Spleen (tissue), 11 donors: ENCODE results near the gene MAGI2. TPM values are rescaled to one million over a fixed set of nuclear protein-coding genes. Genes with fewer than 3 reads are reported as not detected.

Experiments used
- DNase-seq: peaks from one replicate; pipeline ENCODE4 v3.0.0-alpha.2; 2020
- H3K27ac ChIP-seq, 8 donors: fragments of 200-600 bp; sonication (generic) in 7 of 8; 1 replicate in 4 of 8; 2 replicates in 4 of 8; pipeline versions ENCODE4 v1.5.0 to v1.8.0; 2016 to 2021; ENCODE audit warnings: inconsistent platforms in 4 of 8, mild to moderate bottlenecking in 4 of 8, moderate library complexity in 1 of 8
- H3K27me3 ChIP-seq, 7 donors: fragments of 200-600 bp; sonication (generic) in 6 of 7; replicated peaks in 1 of 7; 1 replicate in 4 of 7; 2 replicates in 3 of 7; pipeline versions ENCODE4 v1.5.0 to v1.8.0; 2016 to 2021; ENCODE audit warnings: inconsistent platforms in 3 of 7, mild to moderate bottlenecking in 1 of 7
- H3K36me3 ChIP-seq, 6 donors: fragments of 200-600 bp; sonication (generic) in 5 of 6; 1 replicate in 4 of 6; 2 replicates in 2 of 6; pipeline versions ENCODE4 v1.5.0 to v1.8.0; 2016 to 2021; ENCODE audit warnings: inconsistent platforms in 2 of 6
- H3K4me1 ChIP-seq, 6 donors: fragments of 200-600 bp; sonication (generic) in 5 of 6; 1 replicate in 3 of 6; 2 replicates in 3 of 6; pipeline versions ENCODE4 v1.5.0 to v1.8.0; 2016 to 2021; ENCODE audit warnings: inconsistent platforms in 3 of 6
- H3K4me3 ChIP-seq, 8 donors: fragments of 200-600 bp; sonication (generic) in 7 of 8; 1 replicate in 4 of 8; 2 replicates in 4 of 8; pipeline versions ENCODE4 v1.5.0 to v1.8.0; 2016 to 2021; ENCODE audit warnings: inconsistent platforms in 4 of 8, mild to moderate bottlenecking in 4 of 8, moderate library complexity in 2 of 8
- H3K9me3 ChIP-seq, 8 donors: fragments of 200-600 bp; sonication (generic) in 7 of 8; 1 replicate in 4 of 8; 2 replicates in 4 of 8; pipeline versions ENCODE4 v1.5.0 to v1.8.0; 2016 to 2021; ENCODE audit warnings: inconsistent platforms in 4 of 8
- CTCF ChIP-seq, 11 experiments: fragments of 200-600 bp in 7 of 11; fragments of 450-650 bp in 4 of 11; sonication (generic) in 4 of 11; IDR thresholded peaks in 8 of 11; conservative IDR thresholded peaks in 3 of 11; 1 replicate in 7 of 11; 2 replicates in 4 of 11; pipeline versions ENCODE4 v1.4.0 to v1.8.0; 2016 to 2021; ENCODE audit warnings: antibody characterized with exemption in 11 of 11, inconsistent platforms in 4 of 11, mild to moderate bottlenecking in 1 of 11
- POLR2A ChIP-seq, 3 donors: fragments of 450-650 bp; IDR thresholded peaks; one replicate each; pipeline ENCODE4 v1.5.1; 2017; ENCODE audit warnings: antibody characterized with exemption in 3 of 3, mild to moderate bottlenecking in 1 of 3
- POLR2AphosphoS5 ChIP-seq, 3 donors: sonication (generic); formaldehyde crosslinking; IDR thresholded peaks; one replicate each; pipeline ENCODE4 v1.5.1; 2017; ENCODE audit warnings: antibody characterized with exemption in 3 of 3
- WGBS, 5 donors: extraction: QIAGEN DNeasy Blood & Tissue Kit in 3 of 5; methylation state at CpG; one replicate each; pipeline versions ENCODE4 v1.1.5 to v1.1.7; 2013 to 2018; 5-methylcytosine and 5-hydroxymethylcytosine counted together
- intact Hi-C: fragments of 100-400 bp; cut with DNase I; formaldehyde crosslinking; loops from one replicate; pipeline ENCODE4 v1.15.0; 2023; ENCODE audit warnings: low total_unique reads
- polyA plus RNA-seq, 3 donors: library from polyadenylated mRNA; stranded (reverse); fragments of 200-250 nt; gene quantifications; one replicate each; pipeline ENCODE4 v1.2.1, GENCODE V29; 2013
- total RNA-seq, 7 donors: library from RNA; depleted of rRNA in 3 of 7; stranded (reverse); fragments of >200 nt in 3 of 7; fragmentation: NEBNext Ultra II Directional in 4 of 7; extraction: Animal tissue kit (Norgen Biotek cat#: 25700) in 4 of 7; gene quantifications; one replicate each; pipeline versions ENCODE4 v1.1.0 to v1.2.1, GENCODE V29; 2016 to 2021
- donor health status: healthy with polysubstance abuse.
- donor health status: DM: no; HTN: no; CAD: no; lungs with moderate emphysema.
- donor health status: DM: no; HTN: no; CAD: no.
- donor health status: Bipolar disorder and iron deficiency.
- donor health status: healthy.
- donor health status: DM: no; HTN: no; CAD: no.
- donor health status: DM: yes; HTN: yes; CAD: no.

The MAGI2 gene
- total and polyA plus RNA-seq, 10 donors, result 0.74 to 18.1 (median 11.1) TPM

DNA sequence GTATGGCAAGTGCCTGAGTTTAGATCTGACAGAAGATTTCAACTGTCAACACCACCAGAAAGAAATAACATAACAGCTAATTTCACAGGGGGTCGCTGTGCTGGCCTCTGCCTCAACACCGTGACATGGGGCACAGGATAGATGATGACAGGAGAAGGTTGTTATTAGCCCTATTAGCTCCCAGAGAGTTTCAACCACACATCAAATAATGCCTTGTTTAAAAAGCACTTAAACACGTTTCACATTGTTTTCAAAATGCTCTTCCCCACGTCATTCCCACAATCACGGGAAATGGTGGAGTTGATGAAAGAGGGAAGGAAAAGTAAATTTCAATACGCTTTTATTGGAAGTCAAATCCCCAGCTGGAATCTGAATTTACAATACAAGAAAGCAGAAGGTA lies 184.7 kb downstream of the MAGI2 start:
- 70 to 79% (median 71%) methylated on average over 6 of the region's 6 CpGs for WGBS, 5 donors
- TF ChIP-seq POLR2A (IDR thresholded peaks at IDR 0.05) (no peak), CTCF (IDR thresholded peaks at IDR 0.05 in 8 of 11, conservative IDR thresholded peaks at IDR 0.05 in 3 of 11) (no peak), POLR2AphosphoS5 (IDR thresholded peaks at IDR 0.05) (no peak)
- H3K27me3 ChIP-seq, result no peaks in the 10 kb centered on the region
- H3K27ac ChIP-seq, result no peak overlapping the region
- no peaks in the 10 kb centered on the region for H3K36me3 ChIP-seq
- H3K4me1 ChIP-seq, result no peaks in the 10 kb centered on the region
- H3K9me3 ChIP-seq, result no peaks in the 10 kb centered on the region
- no peak overlapping the region for H3K4me3 ChIP-seq
- intact Hi-C loops, result no loop called here
- no peak for DNase-seq

- DNase-seq, result no peak
- Histone ChIP-seq H3K4me1 (no peaks in the 10 kb centered on the region), H3K27ac (no peak overlapping the region), H3K27me3 (no peaks in the 10 kb centered on the region), H3K9me3 (no peaks in the 10 kb centered on the region), H3K36me3 (no peaks in the 10 kb centered on the region), H3K4me3 (no peak overlapping the region)
- intact Hi-C loops, result no loop called here
- TF ChIP-seq POLR2AphosphoS5 (IDR thresholded peaks at IDR 0.05) (no peak), CTCF (IDR thresholded peaks at IDR 0.05 in 8 of 11, conservative IDR thresholded peaks at IDR 0.05 in 3 of 11) (no peak), POLR2A (IDR thresholded peaks at IDR 0.05) (no peak)
- 70 to 78% (median 75%) methylated on average over 3 of the region's 3 CpGs for WGBS, 5 donors
Observed at GRCh38 chr7:79258826-79259225, 194.6 kb downstream of the MAGI2 start.

DNA sequence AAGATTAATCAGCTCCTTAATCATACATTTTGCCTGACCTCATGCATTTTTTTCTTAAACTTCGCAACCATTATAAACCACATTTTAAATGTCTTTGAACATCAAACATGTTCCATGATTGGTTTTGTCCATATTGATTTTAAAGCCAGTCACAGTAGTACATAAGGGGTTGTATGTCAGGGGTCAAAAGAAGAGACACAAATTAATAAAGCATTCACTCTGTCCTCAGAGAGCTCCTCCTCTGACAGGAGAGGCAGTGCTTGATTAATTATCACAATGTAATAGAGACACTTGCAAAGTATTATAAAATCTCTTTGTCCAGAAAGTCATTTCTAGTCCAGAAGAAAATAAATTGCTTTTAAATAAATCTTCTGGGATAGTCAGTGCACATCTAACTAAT lies 195.5 kb downstream of the MAGI2 start:
- Histone ChIP-seq H3K27ac (no peak overlapping the region), H3K27me3 (no peaks in the 10 kb centered on the region), H3K9me3 (no peaks in the 10 kb centered on the region), H3K4me1 (no peaks in the 10 kb centered on the region), H3K36me3 (no peaks in the 10 kb centered on the region), H3K4me3 (no peak overlapping the region)
- DNase-seq, result no peak
- TF ChIP-seq CTCF (IDR thresholded peaks at IDR 0.05 in 8 of 11, conservative IDR thresholded peaks at IDR 0.05 in 3 of 11) (no peak), POLR2AphosphoS5 (IDR thresholded peaks at IDR 0.05) (no peak), POLR2A (IDR thresholded peaks at IDR 0.05) (no peak)
- intact Hi-C loops, result no loop called here
- WGBS, 5 donors, result 85 to 97% (median 88%) methylated on average over 1 of the region's 1 CpG

GRCh38 chr7:79245623-79246249 lies 207.7 kb downstream of the MAGI2 start:
- intact Hi-C loops, result no loop called here
- Histone ChIP-seq H3K9me3 (peaks cover 0 to 16% (median 0%) of the 10 kb centered on the region in 8 donors), H3K4me3 (no peak overlapping the region), H3K36me3 (no peaks in the 10 kb centered on the region), H3K27ac (no peak overlapping the region), H3K4me1 (no peaks in the 10 kb centered on the region), H3K27me3 (no peaks in the 10 kb centered on the region)
- no peak for DNase-seq
- WGBS, 5 donors, result 75 to 93% (median 86%) methylated on average over 4 of the region's 4 CpGs
- TF ChIP-seq POLR2AphosphoS5 (IDR thresholded peaks at IDR 0.05) (no peak), POLR2A (IDR thresholded peaks at IDR 0.05) (no peak), CTCF (IDR thresholded peaks at IDR 0.05 in 8 of 11, conservative IDR thresholded peaks at IDR 0.05 in 3 of 11) (no peak)
